Measurements from ENCODE around the gene MEGF6. TPM values are rescaled to one million over a fixed set of nuclear protein-coding genes. Genes with fewer than 3 reads are reported as not detected.

MEGF6 gene
- total RNA-seq, 1 experiment from 2014 or later: 32.4 TPM

- Mint-ChIP-seq H3K27me3 (ENCODE audit: unreplicated experiment) (no peaks in the 10 kb centered on the region), H3K36me3 (ENCODE audit: insufficient read depth, unreplicated experiment) (peaks cover 23% of the 10 kb centered on the region), H3K9me3 (ENCODE audit: low read depth, unreplicated experiment) (no peaks in the 10 kb centered on the region), H3K27ac (ENCODE audit: unreplicated experiment) (no peak overlapping the region), H3K4me3 (ENCODE audit: low read depth, unreplicated experiment) (peak overlapping the region; percentile 53), H3K4me1 (ENCODE audit: low read depth, unreplicated experiment) (peaks cover 14% of the 10 kb centered on the region)
- no TSS peak for BruUV-seq (replicated peaks)
- DNase-seq: no peak
- CTCF ChIA-PET: no interaction called here
- TF ChIP-seq, protein P1, sequence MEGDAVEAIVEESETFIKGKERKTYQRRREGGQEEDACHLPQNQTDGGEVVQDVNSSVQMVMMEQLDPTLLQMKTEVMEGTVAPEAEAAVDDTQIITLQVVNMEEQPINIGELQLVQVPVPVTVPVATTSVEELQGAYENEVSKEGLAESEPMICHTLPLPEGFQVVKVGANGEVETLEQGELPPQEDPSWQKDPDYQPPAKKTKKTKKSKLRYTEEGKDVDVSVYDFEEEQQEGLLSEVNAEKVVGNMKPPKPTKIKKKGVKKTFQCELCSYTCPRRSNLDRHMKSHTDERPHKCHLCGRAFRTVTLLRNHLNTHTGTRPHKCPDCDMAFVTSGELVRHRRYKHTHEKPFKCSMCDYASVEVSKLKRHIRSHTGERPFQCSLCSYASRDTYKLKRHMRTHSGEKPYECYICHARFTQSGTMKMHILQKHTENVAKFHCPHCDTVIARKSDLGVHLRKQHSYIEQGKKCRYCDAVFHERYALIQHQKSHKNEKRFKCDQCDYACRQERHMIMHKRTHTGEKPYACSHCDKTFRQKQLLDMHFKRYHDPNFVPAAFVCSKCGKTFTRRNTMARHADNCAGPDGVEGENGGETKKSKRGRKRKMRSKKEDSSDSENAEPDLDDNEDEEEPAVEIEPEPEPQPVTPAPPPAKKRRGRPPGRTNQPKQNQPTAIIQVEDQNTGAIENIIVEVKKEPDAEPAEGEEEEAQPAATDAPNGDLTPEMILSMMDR (IDR thresholded peaks at IDR 0.05; ENCODE audit: unreplicated experiment): no peak
- intact Hi-C loops (cut with micrococcal nuclease; ENCODE audit: unreplicated experiment): no loop called here
Observed at GRCh38 chr1:3609016-3609768, 2.1 kb downstream of the MEGF6 start.

DNA sequence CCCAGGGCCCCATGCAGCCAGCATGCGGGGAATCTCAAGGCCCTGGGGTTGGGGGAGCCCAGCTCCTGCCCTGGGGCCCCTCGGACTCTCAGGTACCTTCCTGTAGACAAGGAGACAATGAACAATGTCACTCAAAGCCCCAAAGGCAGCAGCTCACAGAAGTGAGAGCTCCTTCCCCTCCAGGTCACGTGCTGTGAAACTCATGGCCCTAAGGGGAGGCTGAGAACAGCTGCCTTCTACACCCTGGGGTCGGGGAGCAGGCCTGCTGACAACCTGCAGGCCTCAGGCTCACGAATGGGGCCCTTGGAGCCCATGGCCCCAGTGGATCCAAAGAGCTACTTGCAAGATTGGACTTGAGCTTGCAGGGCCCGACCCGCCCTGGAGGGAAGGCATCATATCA, 3.2 kb downstream of the MEGF6 start:
- no peaks in the 10 kb centered on the region for H3K9me3 Mint-ChIP-seq (ENCODE audit: low read depth, unreplicated experiment)
- H3K36me3 Mint-ChIP-seq (ENCODE audit: insufficient read depth, unreplicated experiment): peaks cover 15% of the 10 kb centered on the region
- no peak overlapping the region for H3K4me3 Mint-ChIP-seq (ENCODE audit: low read depth, unreplicated experiment)
- BruUV-seq (replicated peaks): no TSS peak
- intact Hi-C loops (cut with micrococcal nuclease; ENCODE audit: unreplicated experiment): no loop called here
- no peaks in the 10 kb centered on the region for H3K27me3 Mint-ChIP-seq (ENCODE audit: unreplicated experiment)
- no peak for DNase-seq
- H3K27ac Mint-ChIP-seq (ENCODE audit: unreplicated experiment): no peak overlapping the region
- CTCF ChIA-PET: no interaction called here
- peaks cover 4% of the 10 kb centered on the region for H3K4me1 Mint-ChIP-seq (ENCODE audit: low read depth, unreplicated experiment)
- TF ChIP-seq, protein P1 (IDR thresholded peaks at IDR 0.05; ENCODE audit: unreplicated experiment): no peak

- Mint-ChIP-seq H3K9me3 (ENCODE audit: low read depth, unreplicated experiment) (no peaks in the 10 kb centered on the region), H3K27me3 (ENCODE audit: unreplicated experiment) (no peaks in the 10 kb centered on the region), H3K4me1 (ENCODE audit: low read depth, unreplicated experiment) (no peaks in the 10 kb centered on the region), H3K27ac (ENCODE audit: unreplicated experiment) (no peak overlapping the region), H3K36me3 (ENCODE audit: insufficient read depth, unreplicated experiment) (peaks cover 13% of the 10 kb centered on the region), H3K4me3 (ENCODE audit: low read depth, unreplicated experiment) (no peak overlapping the region)
- intact Hi-C loops (cut with micrococcal nuclease; ENCODE audit: unreplicated experiment): no loop called here
- no TSS peak for BruUV-seq (replicated peaks)
- no peak for DNase-seq
- CTCF ChIA-PET: no interaction called here
- TF ChIP-seq, protein P1 (IDR thresholded peaks at IDR 0.05; ENCODE audit: unreplicated experiment): no peak
Observed at GRCh38 chr1:3607703-3608065, 3.6 kb downstream of the MEGF6 start.

DNA sequence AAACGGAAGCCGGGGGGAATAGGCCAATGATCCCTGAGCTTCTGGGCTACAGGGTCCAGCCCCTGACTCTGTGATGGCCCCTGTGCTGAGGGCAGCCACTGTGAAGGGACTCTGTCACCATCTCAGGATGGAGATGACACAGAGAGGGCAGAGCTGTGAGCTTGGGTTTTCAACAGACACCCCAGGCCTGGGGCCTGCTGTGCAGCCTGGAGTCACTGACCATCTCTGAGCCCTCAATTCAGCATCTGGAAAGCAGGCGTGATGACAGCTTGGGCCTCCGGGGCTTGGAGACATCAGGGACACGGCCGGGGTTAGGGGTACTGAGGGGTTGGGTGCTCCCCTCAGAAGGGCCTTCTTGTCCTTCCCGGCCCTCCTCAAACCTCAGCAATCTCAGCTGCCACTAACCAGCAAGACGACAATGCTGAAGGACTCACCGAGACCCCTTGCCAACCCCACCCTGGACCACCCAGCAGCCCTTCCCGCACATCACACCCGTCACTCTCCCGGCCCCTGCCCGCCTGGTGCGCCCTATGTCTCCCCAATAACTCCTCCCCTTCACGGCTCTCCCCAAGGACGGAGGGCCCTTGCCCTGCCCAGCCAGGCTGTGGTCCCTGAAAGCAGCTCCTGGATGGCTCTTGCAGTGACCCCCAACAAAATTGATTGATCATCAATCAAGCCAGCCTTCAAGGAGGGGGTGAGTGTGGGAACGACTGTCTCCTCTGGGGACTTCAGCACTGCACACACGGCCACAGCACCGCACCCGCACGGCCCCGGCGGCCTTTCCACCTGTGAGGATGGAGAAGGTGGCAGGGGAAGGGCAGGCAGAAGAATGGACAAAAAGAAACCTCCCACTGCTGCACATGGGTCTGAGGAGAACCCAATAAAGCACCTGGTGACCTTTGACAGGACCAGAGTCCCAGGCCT, 4.3 kb downstream of the MEGF6 start:
- no peaks in the 10 kb centered on the region for H3K4me1 Mint-ChIP-seq (ENCODE audit: low read depth, unreplicated experiment)
- H3K36me3 Mint-ChIP-seq (ENCODE audit: insufficient read depth, unreplicated experiment): peaks cover 13% of the 10 kb centered on the region
- no peak overlapping the region for H3K4me3 Mint-ChIP-seq (ENCODE audit: low read depth, unreplicated experiment)
- intact Hi-C loops (cut with micrococcal nuclease; ENCODE audit: unreplicated experiment): no loop called here
- TF ChIP-seq, protein P1 (IDR thresholded peaks at IDR 0.05; ENCODE audit: unreplicated experiment): no peak
- no peak for DNase-seq
- H3K27me3 Mint-ChIP-seq (ENCODE audit: unreplicated experiment): no peaks in the 10 kb centered on the region
- no peaks in the 10 kb centered on the region for H3K9me3 Mint-ChIP-seq (ENCODE audit: low read depth, unreplicated experiment)
- no peak overlapping the region for H3K27ac Mint-ChIP-seq (ENCODE audit: unreplicated experiment)
- no TSS peak for BruUV-seq (replicated peaks)
- CTCF ChIA-PET: no interaction called here

Data from Calu3 (cell line).